CD4-positive, alpha-beta T cell treated with Interleukin-10 for 1 hour (primary cell): ENCODE results near the gene TOGARAM1.
"Not testable (repeated sequence)": the region's sequence is repeated elsewhere in the genome, so short reads cannot be mapped to it uniquely, and the experiment has no call there.

Source experiments
- DNase-seq: peaks from one replicate; pipeline ENCODE4 v3.0.0-alpha.2; 2020

TOGARAM1 gene

DNA sequence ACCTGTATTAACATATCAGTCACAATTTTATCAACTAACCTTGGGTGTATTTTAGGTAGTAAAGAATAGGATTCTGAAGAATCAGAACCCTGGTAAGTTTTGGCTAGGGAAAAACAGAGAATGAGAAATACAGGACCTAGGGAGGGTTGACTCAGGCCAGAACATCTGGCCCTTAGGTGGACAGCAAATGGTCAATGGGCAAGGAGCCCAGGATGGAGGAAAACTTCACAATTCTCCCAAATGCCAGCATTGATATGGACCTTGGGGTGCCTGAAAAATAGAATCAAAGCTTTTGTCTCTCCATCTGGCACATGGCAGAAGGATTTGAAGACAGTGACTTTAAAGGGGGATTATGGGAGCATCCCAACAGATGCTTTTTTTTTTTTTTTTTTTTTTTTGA, 89.2 kb downstream of the TOGARAM1 start:
- DNase-seq = no peak

DNA sequence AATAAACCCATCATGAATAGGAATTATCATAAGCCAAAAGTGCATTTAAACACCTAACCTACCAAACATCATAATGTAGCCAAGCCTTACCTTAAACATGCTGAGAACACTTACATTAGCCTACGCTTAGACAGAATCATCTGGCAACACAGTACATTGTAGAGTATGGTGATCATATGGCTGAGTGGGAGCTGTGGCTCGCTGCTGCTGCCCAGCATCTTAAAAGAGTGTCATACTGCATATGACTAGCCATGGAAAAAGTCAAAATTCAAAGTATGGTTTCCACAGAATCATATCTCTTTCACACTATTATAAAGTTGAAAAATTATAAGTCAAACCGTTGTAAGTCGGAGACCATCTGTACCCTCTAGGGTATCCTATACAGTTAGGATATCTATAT, 89.9 kb downstream of the TOGARAM1 start:
- no peak for DNase-seq

DNA sequence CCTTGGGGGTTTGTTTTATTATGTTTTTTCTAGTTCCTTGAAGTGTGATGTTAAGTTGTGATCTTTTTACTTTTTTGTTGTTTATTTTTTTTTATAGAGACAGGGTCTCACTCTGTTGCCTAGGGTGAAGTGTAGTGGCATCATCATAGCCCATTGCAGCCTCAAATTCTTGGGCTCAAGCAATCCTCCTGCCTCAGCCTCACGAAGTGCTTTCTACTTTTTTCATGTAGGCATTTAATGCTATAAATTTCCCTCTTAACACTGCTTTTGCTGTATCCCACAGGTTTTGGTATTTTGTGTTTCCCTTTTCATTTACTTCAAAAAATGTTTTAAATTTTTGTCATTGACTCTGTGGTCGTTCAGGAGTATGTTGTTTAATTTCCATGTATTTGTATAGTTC, 95.4 kb downstream of the TOGARAM1 start:
- no peak for DNase-seq

DNA sequence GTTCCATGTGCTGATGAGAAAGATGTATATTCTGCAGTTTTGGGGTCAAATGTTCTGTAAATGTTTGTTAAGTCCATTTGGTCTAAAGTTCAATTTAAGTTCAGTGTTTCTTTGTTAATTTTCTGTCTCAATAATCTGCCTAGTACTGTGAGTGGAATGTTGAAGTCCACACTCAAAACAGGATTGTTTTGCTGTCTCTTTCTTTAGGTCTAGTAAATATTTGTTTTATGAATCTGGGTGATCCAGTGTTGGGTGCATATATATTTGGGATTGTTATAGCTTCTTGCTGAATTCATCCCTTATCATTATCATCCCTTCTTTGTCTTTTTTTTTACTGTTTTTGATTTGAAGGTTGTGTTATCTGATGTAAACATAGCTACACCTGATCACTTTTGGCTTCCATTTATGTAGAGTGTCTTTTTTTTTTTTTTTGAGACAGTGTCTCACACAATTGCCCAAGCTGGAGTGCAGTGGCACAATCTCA, 95.9 kb downstream of the TOGARAM1 start:
- DNase-seq = no peak

DNA sequence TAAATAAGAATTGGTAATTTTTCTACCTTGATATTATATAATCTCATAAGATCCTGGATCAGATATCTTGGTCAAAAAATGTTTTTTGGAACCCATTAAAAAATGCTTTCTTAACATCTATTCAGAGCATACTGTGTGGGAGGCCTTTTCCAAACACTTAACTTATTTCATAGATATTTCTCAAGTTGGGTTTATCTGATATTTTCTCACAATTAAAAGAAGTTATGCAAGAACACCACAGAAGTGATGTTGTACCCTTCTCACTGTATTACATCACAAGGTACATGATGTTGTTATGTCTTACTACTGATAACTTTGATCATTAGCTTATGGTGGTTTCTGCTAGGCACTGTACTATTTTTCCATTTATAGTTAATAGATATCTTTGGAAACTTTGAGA, 98.6 kb downstream of the TOGARAM1 start:
- no peak for DNase-seq

DNA sequence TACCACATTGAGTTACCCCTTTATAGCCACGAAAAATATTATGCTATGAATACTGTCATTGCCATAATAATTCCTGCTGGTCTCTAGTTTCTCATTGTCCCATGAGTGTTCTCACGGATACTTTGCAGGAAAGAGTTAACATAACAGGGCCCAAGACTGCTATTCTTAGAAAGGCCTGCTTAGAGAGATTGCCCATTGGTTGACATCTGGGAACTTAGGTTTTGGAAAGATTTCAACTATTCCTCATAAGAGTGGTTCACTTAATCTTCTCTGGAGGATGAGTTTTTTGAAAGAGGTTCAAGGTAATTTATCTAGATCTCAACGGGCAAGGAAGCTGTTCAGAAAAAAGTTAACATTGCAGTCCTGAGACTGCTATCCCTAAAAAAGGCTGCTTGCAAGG, 103.5 kb downstream of the TOGARAM1 start:
- no peak for DNase-seq

DNA sequence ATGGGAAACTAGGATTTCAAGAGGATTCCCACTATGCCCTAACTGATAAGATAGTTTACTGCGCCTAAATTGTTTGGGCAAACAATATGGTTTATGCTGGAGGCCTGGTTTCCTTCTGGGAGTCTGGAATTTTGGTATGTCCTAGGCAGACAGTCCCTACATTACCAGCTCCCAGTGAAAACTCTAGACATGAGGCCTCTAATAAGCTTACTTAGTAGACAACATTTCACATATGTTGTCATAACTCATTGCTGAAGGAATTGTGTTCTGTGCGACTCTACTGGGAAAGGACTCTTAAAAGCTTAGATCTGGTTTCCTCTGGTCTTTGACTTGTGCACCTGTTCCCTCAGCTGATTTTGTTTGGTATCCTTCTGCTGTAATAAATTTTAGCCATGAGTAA, 104.0 kb downstream of the TOGARAM1 start:
- DNase-seq = no peak

DNA sequence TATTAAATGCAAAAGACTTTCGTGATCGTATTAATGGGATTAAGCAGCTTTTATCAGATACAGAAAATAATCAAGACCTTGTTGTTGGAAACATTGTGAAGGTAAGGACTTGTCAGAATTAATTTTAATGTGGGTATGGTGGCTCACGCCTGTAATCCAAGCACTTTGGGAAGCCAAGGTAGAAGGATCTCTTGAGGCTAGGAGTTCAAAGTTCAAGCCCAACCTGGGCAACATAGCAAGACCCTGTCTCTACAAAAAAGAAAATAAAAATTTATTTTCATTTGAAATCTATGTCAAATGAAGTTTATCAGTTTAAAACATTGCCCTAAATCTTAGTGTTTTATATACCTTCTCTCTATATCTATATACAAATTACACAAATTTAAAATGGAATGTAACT, 104.7 kb downstream of the TOGARAM1 start:
- DNase-seq = no peak

DNA sequence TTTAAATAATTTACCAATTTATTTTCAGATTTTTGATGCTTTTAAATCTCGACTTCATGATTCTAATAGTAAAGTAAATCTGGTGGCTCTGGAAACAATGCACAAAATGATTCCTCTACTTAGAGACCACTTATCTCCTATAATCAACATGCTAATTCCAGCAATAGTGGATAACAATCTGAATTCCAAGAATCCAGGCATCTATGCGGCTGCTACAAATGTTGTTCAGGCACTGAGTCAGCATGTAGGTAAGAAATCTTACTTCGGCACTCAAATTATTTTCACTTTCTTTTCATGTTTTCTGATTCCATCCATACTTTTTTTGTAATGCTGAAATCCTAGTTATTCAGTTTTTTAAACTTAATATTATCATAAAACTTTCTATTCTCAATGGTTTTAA, 106.4 kb downstream of the TOGARAM1 start:
- no peak for DNase-seq

DNA sequence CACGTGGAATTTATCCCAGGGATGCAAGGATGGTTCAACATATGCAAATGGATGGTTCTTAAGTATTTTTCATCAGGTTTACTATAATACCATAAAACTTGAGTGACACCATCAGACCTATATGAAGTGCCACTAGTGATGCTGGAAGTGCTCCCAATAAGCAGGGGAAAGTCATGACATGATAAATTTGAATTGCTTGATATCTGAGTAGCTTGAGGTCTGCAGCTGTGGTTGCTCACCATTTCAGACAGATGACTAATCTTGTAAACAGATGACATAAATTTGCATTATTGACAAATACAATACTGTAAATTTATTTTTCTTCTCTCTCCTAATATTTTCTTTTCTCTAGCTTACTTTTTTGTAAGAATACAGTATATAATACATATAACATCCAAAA, 108.2 kb downstream of the TOGARAM1 start:
- DNase-seq = no peak

DNA sequence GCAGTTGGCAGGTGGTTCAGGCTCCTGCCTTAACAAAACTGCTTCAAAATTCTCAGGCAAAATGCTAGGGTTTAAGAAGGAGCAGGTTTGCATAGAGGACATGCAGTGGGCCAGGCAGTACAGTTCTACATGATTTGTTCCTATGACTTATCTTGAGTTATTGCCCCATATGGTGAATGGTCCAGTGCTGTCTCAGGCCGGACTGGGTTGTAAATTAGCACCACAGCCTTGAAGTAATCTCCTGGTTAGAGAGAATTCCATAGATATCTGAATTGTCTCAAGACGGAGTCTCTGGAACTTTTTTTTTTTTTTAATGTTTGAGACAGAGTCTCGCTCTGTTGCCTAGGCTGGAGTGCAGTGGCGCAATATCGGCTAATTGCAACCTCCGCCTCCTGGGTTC, 110.1 kb downstream of the TOGARAM1 start:
- DNase-seq = no peak

DNA sequence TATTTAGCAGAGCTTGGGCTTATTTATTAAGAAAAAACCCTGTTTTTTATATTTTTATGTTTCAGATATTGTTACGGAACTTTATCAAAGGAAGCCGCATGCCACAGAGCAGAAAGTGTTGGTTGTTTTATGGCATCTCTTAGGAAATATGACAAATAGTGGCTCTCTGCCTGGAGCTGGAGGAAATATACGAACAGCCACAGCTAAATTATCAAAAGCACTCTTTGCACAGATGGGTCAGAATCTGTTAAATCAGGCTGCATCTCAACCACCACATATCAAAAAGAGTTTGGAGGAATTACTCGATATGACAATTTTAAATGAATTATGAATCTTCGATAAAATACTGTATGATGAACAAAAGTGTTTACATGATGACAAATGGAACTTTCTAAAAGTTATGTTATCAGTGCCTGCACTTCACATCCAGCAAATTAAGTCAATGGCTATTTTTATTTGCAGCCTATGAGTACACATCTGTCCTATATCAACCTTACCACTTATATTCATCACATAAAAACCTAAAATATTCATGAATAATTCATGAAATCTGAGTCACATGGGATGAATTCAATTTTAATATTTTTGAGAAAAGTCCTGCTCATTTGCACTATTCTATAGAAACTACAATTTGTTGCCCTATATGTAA, 111.4 kb downstream of the TOGARAM1 start:
- no peak for DNase-seq

DNA sequence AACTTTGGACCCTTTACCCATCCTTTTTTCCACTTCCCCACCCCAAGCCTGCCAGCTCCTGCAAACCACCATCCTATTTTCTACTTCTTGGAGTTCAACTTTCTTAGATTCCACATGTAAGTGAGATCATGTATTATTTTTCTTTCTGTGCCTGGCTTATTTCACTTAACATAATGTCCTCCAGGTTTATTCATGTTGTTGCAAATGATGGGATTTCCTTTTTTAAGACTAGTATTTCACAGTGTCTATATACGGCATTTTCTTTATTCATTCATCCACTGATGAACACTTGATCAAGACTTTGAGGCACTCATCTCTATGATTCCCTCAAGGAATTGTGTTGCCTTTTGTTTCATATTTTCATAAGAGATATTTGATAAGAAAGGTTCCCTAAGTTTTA, 116.3 kb downstream of the TOGARAM1 start:
- no peak for DNase-seq

DNA sequence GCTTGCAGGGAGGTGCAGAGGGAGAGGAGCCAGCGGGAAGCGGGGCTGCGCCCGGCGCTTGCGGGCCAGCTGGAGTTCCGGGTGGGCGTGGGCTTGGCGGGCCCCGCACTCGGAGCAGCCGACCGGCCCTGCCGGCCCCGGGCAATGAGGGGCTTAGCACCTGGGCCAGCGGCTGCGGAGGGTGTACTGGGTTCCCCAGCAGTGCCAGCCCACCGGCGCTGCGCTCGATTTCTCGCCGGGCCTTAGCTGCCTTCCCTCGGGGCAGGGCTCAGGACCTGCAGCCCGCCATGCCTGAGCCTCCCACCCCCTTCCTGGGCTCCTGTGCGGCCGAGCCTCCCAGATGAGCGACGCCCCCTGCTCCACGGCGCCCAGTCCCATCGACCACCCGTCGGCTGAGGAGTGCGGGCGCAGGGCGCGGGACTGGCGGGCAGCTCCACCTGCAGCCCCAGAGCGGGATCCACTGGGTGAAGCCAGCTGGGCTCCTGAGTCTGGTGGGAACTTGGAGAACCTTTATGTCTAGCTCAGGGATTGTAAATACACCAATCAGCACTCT, 118.5 kb downstream of the TOGARAM1 start:
- not testable (repeated sequence) for DNase-seq

DNA sequence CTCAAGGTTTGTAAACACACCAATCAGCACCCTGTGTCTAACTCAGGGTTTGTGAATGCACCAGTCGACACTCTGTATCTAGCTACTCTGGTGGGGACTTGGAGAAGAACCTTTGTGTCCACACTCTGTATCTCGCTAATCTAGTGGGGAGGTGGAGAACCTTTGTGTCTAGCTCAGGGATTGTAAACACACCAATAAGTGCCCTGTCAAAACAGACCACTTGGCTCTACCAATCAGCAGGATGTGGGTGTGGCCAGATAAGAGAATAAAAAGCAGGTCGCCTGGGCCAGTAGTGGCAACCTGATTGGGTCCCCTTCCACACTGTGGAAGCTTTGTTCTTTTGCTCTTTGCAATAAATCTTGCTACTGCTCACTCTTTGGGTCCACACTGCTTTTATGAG, 119.1 kb downstream of the TOGARAM1 start:
- not testable (repeated sequence) for DNase-seq

DNA sequence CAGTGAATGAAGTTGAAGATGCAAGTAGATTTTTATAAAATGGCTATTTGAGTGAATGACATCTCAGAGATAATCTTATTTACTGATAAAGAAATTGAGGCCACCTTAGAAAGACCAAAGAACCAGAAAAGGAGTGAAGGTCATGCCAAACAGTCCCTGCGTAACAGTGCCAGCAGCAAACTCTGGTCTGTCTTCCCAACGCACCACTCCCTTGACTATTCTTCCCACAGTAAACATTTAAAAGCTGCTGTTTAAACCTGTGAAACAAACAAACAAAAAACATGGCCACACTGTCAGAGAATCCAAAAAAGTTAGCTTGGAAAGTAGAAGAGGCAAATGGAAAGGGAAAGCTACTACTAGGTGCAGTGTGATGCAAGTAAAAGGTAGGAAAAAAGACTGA, 120.4 kb downstream of the TOGARAM1 start:
- no peak for DNase-seq

DNA sequence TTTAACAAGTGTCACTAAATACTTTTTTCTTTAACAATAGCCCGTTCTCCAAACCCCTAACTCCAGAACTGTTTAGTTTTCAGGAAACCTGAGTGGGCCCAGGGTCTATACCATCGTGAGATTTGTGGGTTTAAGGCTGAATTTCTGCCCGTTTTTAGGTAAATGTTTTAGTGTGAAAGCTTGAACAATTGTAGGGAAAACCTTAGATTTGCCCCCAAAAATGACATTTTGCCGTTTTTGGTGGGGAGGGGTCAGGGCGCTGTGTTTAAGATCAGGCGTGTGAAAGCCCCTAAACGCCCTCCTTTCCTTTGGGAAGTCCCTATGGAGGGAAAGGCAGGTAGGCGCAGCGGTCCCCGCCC, 121.6 kb downstream of the TOGARAM1 start:
- DNase-seq = no peak

DNA sequence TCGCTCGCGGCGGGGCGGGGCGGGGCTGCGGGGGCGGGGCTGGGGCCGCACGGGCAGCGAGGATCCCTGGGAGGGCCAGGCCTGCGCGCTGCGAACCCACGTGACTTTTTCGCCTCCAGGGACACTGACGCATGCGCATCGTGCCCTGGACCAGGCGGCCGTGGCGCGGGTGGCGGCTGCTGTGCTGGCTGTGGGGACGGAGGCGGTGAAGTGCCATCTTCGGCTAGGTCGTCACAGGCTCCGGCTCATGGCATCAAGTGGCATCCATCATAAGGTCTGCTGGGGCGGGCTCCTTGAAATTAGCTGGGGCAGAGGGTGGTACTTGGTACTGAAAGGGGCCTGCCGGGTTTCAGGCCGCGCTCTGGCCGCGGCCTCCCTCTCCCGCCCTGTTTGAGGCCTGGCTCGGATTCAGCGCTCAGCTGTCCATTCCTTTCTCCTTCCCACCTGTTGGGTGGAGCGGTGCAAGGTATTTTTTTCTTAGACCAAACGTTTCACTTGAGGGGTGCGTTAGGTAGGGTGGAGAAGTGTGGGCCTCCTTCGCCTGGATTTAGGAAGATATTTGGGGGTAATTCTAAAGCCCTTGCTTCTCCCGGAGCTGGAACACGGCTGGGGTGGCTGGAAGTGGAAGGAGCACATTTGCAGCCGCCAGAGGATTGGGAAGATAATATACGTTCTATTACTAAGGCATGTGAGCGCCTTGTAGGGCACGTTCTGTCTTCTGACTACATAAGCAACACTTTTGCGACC, 122.2 kb downstream of the TOGARAM1 start, which contains the start of gene PRPF39:
Gene PRPF39, plus strand, starts transcription at position 141 of the 747 bp plus-strand sequence. CDS start 11,124 bp downstream, outside the sequence.
- DNase-seq = peak; percentile 96

DNA sequence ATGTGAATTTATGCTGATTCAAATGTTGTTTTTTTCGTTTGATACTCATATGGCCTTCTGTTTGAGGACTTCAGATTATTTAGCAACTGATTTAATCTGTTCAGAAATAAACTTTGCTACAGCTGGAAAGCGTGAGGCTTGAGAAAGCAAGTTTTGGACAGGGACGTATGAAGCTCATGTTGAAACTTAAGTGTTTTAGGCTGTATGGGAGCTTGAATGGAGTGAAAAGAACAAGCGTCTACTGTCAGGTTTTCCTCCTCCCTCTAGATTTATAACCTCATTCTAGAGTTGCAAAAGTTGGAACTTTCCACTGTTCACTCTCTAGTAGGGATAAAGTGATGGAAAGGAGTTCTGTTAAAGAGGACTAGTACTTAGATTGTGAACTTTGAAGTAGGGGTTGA, 123.0 kb downstream of the TOGARAM1 start:
- DNase-seq = peak; percentile 13

DNA sequence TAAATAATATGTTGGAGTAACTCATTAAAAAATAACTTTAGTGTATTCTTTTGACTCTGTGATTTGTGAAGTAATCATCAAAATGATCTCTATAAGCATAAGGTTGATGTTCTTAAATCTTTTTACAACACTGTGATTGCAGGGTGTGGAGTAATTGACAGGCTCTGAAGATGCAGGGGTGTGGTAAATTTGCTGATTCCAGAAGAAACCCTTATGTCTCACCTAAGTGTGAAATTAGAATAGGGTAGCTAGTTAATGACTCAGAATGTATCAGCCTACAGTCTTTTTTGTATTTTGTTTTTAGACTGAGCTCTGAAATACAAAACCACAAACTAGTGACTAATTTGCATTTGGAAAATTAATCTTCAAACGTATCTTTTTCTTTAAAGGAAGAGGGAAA, 127.8 kb downstream of the TOGARAM1 start:
- peak; percentile 13 for DNase-seq

DNA sequence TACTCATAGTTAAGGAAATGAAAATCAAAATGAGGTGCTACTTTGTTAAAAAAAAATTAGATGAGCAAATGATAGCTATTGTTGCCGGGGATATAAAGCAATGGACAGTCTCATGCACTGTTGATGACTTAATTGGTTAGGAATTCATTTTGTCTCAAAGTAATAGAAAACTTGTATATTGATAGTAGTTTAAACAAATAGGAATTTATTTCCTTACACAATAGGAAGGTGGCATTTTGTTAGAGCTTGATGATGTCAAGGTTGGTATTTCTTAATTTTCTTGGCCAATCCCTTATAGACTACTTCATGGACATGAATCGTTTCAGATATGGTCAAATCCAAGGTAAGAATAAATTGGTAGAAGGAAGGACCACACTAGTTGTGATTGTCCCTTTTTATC, 129.7 kb downstream of the TOGARAM1 start:
- no peak for DNase-seq

DNA sequence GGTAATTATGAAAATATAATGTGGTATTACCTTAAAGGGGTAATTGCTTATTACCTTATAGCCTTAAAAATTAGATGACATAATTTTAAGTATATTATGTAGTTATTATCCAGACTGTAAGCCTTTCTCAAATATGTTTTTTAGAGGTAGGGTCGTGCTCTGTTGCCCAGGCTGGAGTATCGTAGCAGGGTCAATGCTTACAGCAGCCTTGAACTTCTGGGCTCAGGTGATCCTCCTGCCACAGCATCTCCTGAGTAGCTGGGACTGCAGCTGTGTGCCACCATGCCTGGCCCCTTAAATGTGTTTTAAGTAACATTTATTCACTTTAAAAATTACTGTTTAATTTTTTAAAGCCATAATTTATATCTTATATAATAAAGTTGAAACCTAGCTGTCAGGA, 132.3 kb downstream of the TOGARAM1 start:
- no peak for DNase-seq

DNA sequence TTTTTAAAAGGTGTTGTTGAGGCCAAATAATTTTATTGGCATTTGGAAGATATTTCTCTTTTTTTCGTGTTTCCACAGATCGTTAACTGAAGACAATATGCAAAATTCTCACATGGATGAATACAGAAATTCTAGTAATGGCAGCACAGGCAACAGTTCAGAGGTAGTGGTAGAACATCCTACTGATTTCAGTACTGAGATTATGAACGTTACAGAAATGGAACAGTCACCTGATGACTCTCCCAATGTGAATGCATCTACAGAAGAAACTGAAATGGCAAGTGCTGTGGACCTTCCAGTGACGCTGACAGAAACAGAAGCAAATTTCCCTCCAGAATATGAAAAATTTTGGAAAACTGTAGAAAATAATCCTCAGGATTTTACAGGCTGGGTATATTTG, 133.2 kb downstream of the TOGARAM1 start:
- no peak for DNase-seq

DNA sequence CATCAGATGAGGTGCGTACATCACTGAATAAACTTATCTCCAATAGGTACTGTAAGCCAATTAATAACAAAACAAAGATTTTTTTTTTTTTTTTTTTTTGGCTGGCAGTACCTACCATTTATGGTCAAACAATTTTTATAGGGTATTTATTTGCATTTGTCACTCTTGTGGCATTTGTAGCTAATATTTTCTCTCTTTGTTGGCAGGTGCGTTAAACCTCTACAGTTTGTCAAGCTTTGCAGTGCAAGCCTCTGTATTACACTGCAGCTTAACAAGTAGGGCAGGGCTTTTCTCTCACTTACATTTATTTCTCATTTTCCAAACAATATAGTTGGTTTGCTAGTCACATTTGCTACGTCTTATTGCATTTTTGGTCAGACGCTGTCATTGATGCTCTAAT, 134.2 kb downstream of the TOGARAM1 start:
- DNase-seq = no peak
